PC-9 (cell line): Measurements from ENCODE around the gene PNPLA3.

Source experiments
- CTCF ChIP-seq: fragments of 200-600 bp; sonication (generic); conservative IDR thresholded peaks from 2 replicates; pipeline ENCODE4 v1.6.1; 2017; ENCODE audit warnings: mixed run types, antibody characterized with exemption, mild to moderate bottlenecking, moderate library complexity
- EZH2 ChIP-seq: fragments of 200-600 bp; sonication (generic); IDR thresholded peaks from 2 replicates; pipeline ENCODE4 v1.8.0; 2017; ENCODE audit warnings: antibody characterized with exemption, low read depth

- TF ChIP-seq CTCF: no peak
- no peak for TF ChIP-seq EZH2
These were observed 55.0 kb downstream of the PNPLA3 start for GRCh38 chr22:43978558-43978957.
